Measurements from ENCODE around the gene HPDL. TPM values are rescaled to one million over a fixed set of nuclear protein-coding genes. Genes with fewer than 3 reads are reported as not detected.
"Not testable (repeated sequence)": the region's sequence is repeated elsewhere in the genome, so short reads cannot be mapped to it uniquely, and the experiment has no call there.

The HPDL gene
- polyA plus RNA-seq (0.14 to 0.42 TPM (median 0.18 TPM) in 3 replicates), polyA minus RNA-seq (0.13 TPM in 1 of 3 replicates, not detected in the others)
- not detected for polyA plus RNA-seq (2011; ENCODE audit: low read depth)
- polyA plus RNA-seq (2011; cell fraction: cytosol; rRNA removed), result 0.04 and 0.13 TPM in 2 replicates
- polyA plus RNA-seq (2011; cell fraction: nucleus; rRNA removed), result 0.18 and 0.35 TPM in 2 replicates
- polyA plus RNA-seq (2012; ENCODE audit: low replicate concordance), result 0.34 and 0.54 TPM in 2 replicates
- 1.2 TPM for polyA minus RNA-seq (2011; cell fraction: cytosol; rRNA and poly(A)+ RNA removed)
- polyA minus RNA-seq (2011; cell fraction: nucleus; rRNA and poly(A)+ RNA removed), result 0.42 TPM in 1 of 2 replicates, not detected in the other

DNA sequence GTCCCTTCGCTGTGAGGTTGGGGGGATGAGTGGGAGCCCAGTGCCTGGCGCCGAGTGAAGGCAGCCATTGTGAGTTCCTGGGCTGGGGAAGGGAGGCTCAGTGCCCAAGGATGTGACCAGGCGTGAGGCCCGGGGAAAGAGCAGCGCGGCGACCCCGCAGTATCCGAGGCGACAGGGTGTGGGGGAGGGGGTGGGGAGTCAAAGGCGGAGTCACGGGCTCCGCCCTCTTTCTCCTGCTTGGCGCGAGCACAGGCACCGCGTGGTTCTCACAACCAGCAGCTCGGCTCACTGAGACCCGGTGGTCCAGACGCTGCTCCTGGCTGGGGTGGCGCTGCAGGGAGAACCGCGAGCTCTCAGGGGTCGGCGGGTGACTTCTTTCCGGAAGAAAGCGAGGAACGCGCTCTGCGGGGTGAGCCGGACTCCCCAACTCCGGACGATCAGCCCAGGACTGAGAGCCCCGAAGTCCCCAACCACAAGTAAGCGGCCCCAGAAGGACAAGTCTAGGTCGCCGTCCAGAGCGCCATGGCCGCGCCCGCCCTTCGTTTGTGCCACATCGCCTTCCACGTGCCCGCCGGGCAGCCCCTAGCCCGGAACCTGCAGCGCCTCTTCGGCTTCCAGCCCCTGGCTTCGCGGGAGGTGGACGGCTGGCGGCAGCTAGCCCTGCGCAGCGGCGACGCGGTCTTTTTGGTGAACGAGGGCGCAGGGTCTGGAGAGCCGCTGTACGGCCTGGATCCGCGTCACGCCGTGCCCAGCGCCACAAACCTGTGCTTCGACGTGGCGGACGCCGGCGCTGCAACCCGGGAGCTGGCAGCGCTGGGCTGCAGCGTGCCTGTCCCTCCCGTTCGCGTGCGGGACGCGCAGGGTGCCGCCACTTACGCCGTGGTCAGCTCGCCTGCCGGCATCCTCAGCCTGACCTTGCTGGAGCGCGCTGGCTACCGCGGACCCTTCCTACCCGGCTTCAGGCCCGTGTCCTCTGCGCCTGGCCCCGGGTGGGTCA is at the start of gene HPDL:
HPDL (plus strand) TSS at position 269 of the 997 bp plus-strand sequence; CDS start at position 523, 254 bp downstream.
- H3K9ac ChIP-seq (ENCODE audit: control insufficient read depth, extremely low read depth, insufficient read depth, low read length), result peak within 1 kb of the TSS; percentile 50
- H3K36me3 ChIP-seq (ENCODE audit: control insufficient read depth in 2 of 2, extremely low read depth in 1 of 2, insufficient read depth in 2 of 2, low read length in 2 of 2), result peaks cover 3 to 9% of the 10 kb centered on the region in 2 experiments
- dilution Hi-C loops (cut with MboI; ENCODE audit: extremely low pct_ligation_motif_present, low sequenced_read_pairs), result no loop called here
- H2AFZ ChIP-seq (ENCODE audit: control insufficient read depth, low read length), result peak within 1 kb of the TSS; percentile 85
- H3K9me1 ChIP-seq (ENCODE audit: control insufficient read depth, extremely low read depth, insufficient read depth, low read length), result no peaks in the 10 kb centered on the region
- no peaks in the 10 kb centered on the region for H3K9me3 ChIP-seq (ENCODE audit: control insufficient read depth, low read depth, low read length)
- H3K27me3 ChIP-seq (ENCODE audit: control insufficient read depth, extremely low read depth, insufficient read depth, low read length), result peaks cover 7% of the 10 kb centered on the region
- peaks cover 11% of the 10 kb centered on the region for H3K4me1 ChIP-seq (ENCODE audit: control insufficient read depth, extremely low read depth, insufficient read depth, low read length)
- peak within 1 kb of the TSS; percentile 87 for H3K4me2 ChIP-seq (ENCODE audit: control insufficient read depth, extremely low read depth, insufficient read depth, low read depth, low read length)
- H3K4me3 ChIP-seq (ENCODE audit: control insufficient read depth in 2 of 3, extremely low read depth in 1 of 3, insufficient read depth in 2 of 3, low read depth in 1 of 3, low read length in 3 of 3), result peak within 1 kb of the TSS; percentile 30 to 56 (median 49)
- FAIRE-seq, result no peak
- DNase-seq (ENCODE audit: low read depth, low spot score), result no peak
- H4K20me1 ChIP-seq (ENCODE audit: control insufficient read depth, extremely low read depth, insufficient read depth, low read length), result no peaks in the 10 kb centered on the region
- TF ChIP-seq CTCF (optimal IDR thresholded peaks at IDR 0.05 in 1 of 3, IDR thresholded peaks at IDR 0.05 in 1 of 3, conservative IDR thresholded peaks at IDR 0.05 in 1 of 3; ENCODE audit: extremely low read depth in 1 of 3, insufficient read depth in 2 of 3, low read length in 3 of 3) (no peak), EZH2 (IDR thresholded peaks at IDR 0.05; ENCODE audit: low read length) (peak; percentile 43)
- H3K27ac ChIP-seq (ENCODE audit: control insufficient read depth, insufficient read depth, low read length), result no peak within 1 kb of the TSS
- no peaks in the 10 kb centered on the region for H3K79me2 ChIP-seq (ENCODE audit: control insufficient read depth, insufficient read depth, low read length)

DNA sequence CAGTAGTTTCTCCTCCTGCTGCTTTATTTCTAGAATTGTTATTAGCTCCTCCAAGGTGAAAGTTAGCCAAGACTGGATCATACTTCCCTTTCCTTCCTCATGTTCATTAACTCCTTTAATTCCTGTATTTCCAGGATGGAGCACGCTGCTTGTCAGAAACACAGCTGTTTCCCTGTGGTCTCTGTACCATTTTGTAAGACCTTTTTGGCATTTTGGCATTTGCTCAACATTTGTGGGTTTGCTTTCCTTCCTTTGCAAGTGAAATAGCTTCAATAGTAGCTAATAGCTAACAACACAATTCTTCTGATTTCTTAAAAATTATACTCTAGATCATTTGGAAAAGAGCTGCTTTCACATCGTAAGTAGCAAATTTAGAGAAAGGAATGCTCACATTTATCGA is 44.3 kb upstream of the HPDL start:
- no peaks in the 10 kb centered on the region for H3K79me2 ChIP-seq (ENCODE audit: control insufficient read depth, insufficient read depth, low read length)
- no peaks in the 10 kb centered on the region for H4K20me1 ChIP-seq (ENCODE audit: control insufficient read depth, extremely low read depth, insufficient read depth, low read length)
- dilution Hi-C loops (cut with MboI; ENCODE audit: extremely low pct_ligation_motif_present, low sequenced_read_pairs), result no loop called here
- H3K9me3 ChIP-seq (ENCODE audit: control insufficient read depth, low read depth, low read length), result no peaks in the 10 kb centered on the region
- no peak overlapping the region for H2AFZ ChIP-seq (ENCODE audit: control insufficient read depth, low read length)
- H3K4me1 ChIP-seq (ENCODE audit: control insufficient read depth, extremely low read depth, insufficient read depth, low read length), result no peaks in the 10 kb centered on the region
- no peak overlapping the region for H3K27ac ChIP-seq (ENCODE audit: control insufficient read depth, insufficient read depth, low read length)
- no peak overlapping the region for H3K4me3 ChIP-seq (ENCODE audit: control insufficient read depth in 2 of 3, extremely low read depth in 1 of 3, insufficient read depth in 2 of 3, low read depth in 1 of 3, low read length in 3 of 3)
- H3K36me3 ChIP-seq (ENCODE audit: control insufficient read depth in 2 of 2, extremely low read depth in 1 of 2, insufficient read depth in 2 of 2, low read length in 2 of 2), result no peaks in the 10 kb centered on the region
- H3K4me2 ChIP-seq (ENCODE audit: control insufficient read depth, extremely low read depth, insufficient read depth, low read depth, low read length), result no peak overlapping the region
- no peaks in the 10 kb centered on the region for H3K27me3 ChIP-seq (ENCODE audit: control insufficient read depth, extremely low read depth, insufficient read depth, low read length)
- FAIRE-seq (no peak), DNase-seq (ENCODE audit: low read depth, low spot score) (no peak)
- no peaks in the 10 kb centered on the region for H3K9me1 ChIP-seq (ENCODE audit: control insufficient read depth, extremely low read depth, insufficient read depth, low read length)
- TF ChIP-seq EZH2 (IDR thresholded peaks at IDR 0.05; ENCODE audit: low read length), result no peak
- no peak for TF ChIP-seq CTCF (optimal IDR thresholded peaks at IDR 0.05 in 1 of 3, IDR thresholded peaks at IDR 0.05 in 1 of 3, conservative IDR thresholded peaks at IDR 0.05 in 1 of 3; ENCODE audit: extremely low read depth in 1 of 3, insufficient read depth in 2 of 3, low read length in 3 of 3)
- H3K9ac ChIP-seq (ENCODE audit: control insufficient read depth, extremely low read depth, insufficient read depth, low read length), result no peak overlapping the region

GRCh38 chr1:45284858-45285257 is 41.8 kb upstream of the HPDL start:
- H3K4me2 ChIP-seq (ENCODE audit: control insufficient read depth, extremely low read depth, insufficient read depth, low read depth, low read length); dilution Hi-C loops (cut with MboI; ENCODE audit: extremely low pct_ligation_motif_present, low sequenced_read_pairs); FAIRE-seq: not testable (repeated sequence)

More at GRCh38 chr1:45284858-45285257, 41.8 kb upstream of the HPDL start:
- not testable (repeated sequence) for H3K27ac ChIP-seq (ENCODE audit: control insufficient read depth, insufficient read depth, low read length); H3K4me1 ChIP-seq (ENCODE audit: control insufficient read depth, extremely low read depth, insufficient read depth, low read length); H4K20me1 ChIP-seq (ENCODE audit: control insufficient read depth, extremely low read depth, insufficient read depth, low read length); H3K9me1 ChIP-seq (ENCODE audit: control insufficient read depth, extremely low read depth, insufficient read depth, low read length); H3K36me3 ChIP-seq (ENCODE audit: control insufficient read depth in 2 of 2, extremely low read depth in 1 of 2, insufficient read depth in 2 of 2, low read length in 2 of 2); H2AFZ ChIP-seq (ENCODE audit: control insufficient read depth, low read length); DNase-seq (ENCODE audit: low read depth, low spot score); H3K9me3 ChIP-seq (ENCODE audit: control insufficient read depth, low read depth, low read length); H3K9ac ChIP-seq (ENCODE audit: control insufficient read depth, extremely low read depth, insufficient read depth, low read length); H3K79me2 ChIP-seq (ENCODE audit: control insufficient read depth, insufficient read depth, low read length); H3K27me3 ChIP-seq (ENCODE audit: control insufficient read depth, extremely low read depth, insufficient read depth, low read length); H3K4me3 ChIP-seq (ENCODE audit: control insufficient read depth in 2 of 3, extremely low read depth in 1 of 3, insufficient read depth in 2 of 3, low read depth in 1 of 3, low read length in 3 of 3)
